Lower leg skin (tissue), 3 donors: ENCODE data around the gene CTBP1.

Experiments used
- POLR2A ChIP-seq, 2 donors: fragments of 450-650 bp; IDR thresholded peaks; one replicate each; pipeline ENCODE4 v1.6.1; 2016 to 2017; ENCODE audit warnings: antibody characterized with exemption in 2 of 2, mild to moderate bottlenecking in 1 of 2, moderate library complexity in 1 of 2
- TF ChIP-seq, protein P1 (sequence below), 3 donors: fragments of 450-650 bp; IDR thresholded peaks; one replicate each; pipeline ENCODE4 v1.5.1; 2016; ENCODE audit warnings: antibody characterized with exemption in 3 of 3, mild to moderate bottlenecking in 3 of 3, moderate library complexity in 2 of 3

DNA sequence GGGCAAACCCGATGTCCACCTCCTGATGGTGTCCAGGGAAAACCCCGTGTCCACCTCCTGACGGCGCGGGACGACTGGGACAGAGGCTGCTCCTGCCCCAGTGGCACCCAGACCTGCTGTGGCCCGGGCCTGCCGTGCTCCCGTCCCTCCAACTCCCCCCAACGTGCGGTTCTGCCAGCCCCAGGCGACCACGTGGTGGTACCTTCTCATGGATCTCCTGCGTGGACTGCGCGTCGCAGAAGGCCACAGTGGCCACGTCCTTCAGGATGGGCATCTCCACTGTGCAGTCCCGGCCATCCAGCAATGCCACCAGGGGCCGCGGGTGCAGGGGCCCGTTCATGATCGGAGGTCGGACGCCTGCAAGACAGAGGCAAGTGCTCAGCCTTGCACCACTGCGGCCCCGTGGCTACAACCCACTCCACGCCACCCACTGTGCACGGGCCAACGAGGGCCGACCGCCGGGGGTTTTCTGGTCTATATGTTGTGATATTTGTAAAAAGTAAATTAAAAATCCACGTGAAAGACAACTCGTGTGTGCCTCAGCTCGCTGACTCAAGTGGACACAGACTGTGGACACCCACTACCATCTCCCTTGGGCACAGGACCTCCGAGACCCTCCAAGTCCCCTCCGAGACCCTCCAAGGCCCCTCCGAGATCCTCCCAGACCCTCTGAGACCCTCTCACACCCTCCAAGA, 10.8 kb downstream of the CTBP1 start:
- TF ChIP-seq POLR2A (IDR thresholded peaks at IDR 0.05), result no peak
- TF ChIP-seq, protein P1, sequence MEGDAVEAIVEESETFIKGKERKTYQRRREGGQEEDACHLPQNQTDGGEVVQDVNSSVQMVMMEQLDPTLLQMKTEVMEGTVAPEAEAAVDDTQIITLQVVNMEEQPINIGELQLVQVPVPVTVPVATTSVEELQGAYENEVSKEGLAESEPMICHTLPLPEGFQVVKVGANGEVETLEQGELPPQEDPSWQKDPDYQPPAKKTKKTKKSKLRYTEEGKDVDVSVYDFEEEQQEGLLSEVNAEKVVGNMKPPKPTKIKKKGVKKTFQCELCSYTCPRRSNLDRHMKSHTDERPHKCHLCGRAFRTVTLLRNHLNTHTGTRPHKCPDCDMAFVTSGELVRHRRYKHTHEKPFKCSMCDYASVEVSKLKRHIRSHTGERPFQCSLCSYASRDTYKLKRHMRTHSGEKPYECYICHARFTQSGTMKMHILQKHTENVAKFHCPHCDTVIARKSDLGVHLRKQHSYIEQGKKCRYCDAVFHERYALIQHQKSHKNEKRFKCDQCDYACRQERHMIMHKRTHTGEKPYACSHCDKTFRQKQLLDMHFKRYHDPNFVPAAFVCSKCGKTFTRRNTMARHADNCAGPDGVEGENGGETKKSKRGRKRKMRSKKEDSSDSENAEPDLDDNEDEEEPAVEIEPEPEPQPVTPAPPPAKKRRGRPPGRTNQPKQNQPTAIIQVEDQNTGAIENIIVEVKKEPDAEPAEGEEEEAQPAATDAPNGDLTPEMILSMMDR (IDR thresholded peaks at IDR 0.05), result no peak
